ENCODE results near the gene MYO1G.

MYO1G gene

DNA sequence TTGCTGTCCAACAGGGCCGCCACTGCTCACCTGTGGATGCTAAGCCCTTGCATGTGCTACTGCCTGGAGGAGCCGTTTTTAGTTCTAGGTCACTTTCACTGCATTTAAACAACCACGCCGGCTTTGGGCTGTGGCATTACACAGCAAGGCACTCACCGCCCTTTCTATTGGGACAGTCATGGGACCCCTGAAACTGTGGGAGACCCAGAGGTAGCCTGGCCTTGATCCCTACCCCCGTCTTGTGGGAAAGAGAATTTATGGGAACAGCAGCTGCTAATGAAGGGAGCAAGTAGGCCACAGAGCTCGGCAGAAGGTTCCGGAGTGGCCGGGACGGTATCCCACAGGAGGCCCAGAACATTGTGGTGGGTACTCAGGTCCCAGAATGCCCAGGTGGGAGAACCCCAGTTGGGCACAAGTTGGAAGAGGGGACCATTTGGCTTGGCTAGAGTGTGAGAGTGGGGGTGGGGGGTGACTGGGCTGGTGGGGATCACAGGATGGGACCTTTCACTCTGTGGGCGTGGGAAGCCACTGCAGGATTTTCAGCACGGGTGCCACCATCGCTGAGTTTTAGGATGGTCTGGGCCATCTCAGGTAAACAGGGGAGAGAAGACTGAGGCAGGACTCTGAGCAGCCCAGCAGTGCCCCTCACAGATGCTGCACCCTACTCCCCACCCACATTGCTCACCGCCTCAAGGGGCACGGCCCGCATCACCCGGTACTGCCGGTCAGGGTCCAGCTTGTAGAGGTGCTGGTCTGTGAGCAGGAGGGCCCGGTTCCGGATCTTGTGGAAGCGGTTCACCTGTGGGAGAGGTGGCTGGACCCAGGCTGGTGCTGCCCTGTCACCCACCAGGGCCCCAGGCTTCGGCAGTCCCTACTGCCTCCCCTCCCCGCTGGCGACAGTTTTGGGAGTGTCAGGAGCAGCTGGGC lies 15.2 kb downstream of the MYO1G start:
- Histone ChIP-seq H3K4me3 (ENCODE audit: low read depth, low read length) (no peak overlapping the region; the same call in 1 of the 2 replicates), H3K36me3 (ENCODE audit: control insufficient read depth, insufficient read depth, low read length) (no peaks in the 10 kb centered on the region), H3K9me3 (ENCODE audit: control insufficient read depth, insufficient read depth, low read depth, low read length) (no peaks in the 10 kb centered on the region)

DNA sequence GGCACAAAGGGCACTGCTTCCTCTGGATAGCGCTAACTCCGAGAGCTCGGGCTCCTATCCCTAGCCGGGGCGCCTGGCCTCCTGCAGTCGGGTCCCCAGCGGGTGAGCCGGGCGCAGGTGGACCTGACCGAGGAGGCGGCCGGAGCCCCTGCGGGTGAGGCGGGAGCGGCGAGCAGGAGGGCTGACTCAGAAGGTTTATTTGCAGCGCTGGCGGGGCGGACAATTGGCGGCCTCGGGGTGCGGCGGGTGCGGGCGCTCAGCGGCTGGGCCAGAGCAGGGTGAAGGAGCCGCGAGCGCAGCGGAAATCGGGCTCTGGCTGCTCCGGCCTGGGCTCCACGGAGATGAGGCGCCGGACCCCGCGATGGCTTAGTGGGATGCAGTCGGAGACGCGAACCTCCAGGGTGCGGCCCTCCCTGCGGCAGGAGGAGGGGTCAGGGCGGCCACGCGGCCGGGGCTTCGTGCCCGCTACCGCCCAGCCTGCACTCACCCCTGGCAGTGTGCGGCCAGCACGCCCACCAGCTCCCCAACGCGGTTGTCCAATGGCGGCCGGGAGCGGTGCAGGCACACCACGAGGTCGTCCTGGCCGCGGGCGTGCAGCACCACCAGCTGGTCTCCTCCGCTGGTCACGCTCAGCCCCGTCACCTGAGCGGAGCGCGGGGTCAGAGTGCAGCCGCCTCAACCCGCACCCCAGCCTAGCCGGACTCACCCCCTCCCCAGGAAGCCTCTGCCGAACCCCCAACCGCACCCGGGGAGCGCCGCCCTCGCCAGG lies 16.1 kb downstream of the MYO1G start:
- no peak overlapping the region for H3K27ac ChIP-seq (ENCODE audit: low read depth, low read length)
- H3K9me3 ChIP-seq (ENCODE audit: control insufficient read depth, insufficient read depth, low read depth, low read length), result no peaks in the 10 kb centered on the region
- no peaks in the 10 kb centered on the region for H3K36me3 ChIP-seq (ENCODE audit: control insufficient read depth, insufficient read depth, low read length)
- H3K27me3 ChIP-seq (ENCODE audit: control insufficient read depth, insufficient read depth, low read length), result peaks cover 42% of the 10 kb centered on the region
- peak overlapping the region; percentile 48 for H3K9ac ChIP-seq (ENCODE audit: low read length)
- peak overlapping the region; percentile 52 for H3K4me3 ChIP-seq (ENCODE audit: low read depth, low read length)
- peaks cover 9% of the 10 kb centered on the region; the same call in 1 of the 2 replicates for H3K4me1 ChIP-seq (ENCODE audit: control insufficient read depth, insufficient read depth, low read length)

More for the DNA sequence above, 15.2 kb downstream of the MYO1G start:
- H3K27ac ChIP-seq (ENCODE audit: low read depth, low read length), result no peak overlapping the region
- no peak overlapping the region for H3K9ac ChIP-seq (ENCODE audit: low read length)
- H3K27me3 ChIP-seq (ENCODE audit: control insufficient read depth, insufficient read depth, low read length), result peaks cover 42% of the 10 kb centered on the region
- peaks cover 9% of the 10 kb centered on the region; the same call in 1 of the 2 replicates for H3K4me1 ChIP-seq (ENCODE audit: control insufficient read depth, insufficient read depth, low read length)

DNA sequence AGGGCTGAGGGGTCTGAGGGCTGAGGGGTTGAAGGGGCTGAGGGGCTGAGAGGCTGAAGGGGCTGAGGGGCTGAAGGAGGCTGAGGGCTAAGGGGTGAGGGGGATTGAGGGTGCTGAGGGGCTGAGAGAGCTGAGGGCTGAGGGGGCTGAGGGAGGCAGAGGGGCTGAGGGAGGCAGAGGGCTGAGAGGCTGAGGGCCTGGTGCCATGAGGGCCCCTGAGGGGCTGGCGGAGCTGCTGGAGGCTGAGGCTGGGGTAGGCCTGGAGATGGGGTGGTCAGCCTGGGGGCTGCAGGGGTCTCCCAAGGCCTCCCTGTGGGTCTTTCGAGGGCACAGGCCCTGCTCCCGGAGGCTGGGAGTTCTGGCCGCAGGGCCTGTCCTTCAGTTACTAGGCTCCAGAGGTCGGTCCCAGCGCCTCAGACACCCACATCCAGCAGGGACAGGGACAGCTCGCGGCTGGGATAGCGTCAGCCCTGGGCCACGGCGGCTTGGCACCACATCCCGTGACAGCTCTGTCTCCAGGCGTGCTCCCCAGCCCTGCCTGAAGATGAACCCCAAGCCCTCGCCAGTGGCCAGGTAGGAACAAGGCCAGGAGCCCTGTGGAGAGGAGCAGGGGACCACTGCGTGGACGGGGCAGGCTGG lies 16.9 kb downstream of the MYO1G start:
- peaks cover 42% of the 10 kb centered on the region for H3K27me3 ChIP-seq (ENCODE audit: control insufficient read depth, insufficient read depth, low read length)
- H3K9ac ChIP-seq (ENCODE audit: low read length), result no peak overlapping the region
- no peaks in the 10 kb centered on the region for H3K9me3 ChIP-seq (ENCODE audit: control insufficient read depth, insufficient read depth, low read depth, low read length)
- no peak overlapping the region for H3K27ac ChIP-seq (ENCODE audit: low read depth, low read length)
- no peaks in the 10 kb centered on the region for H3K36me3 ChIP-seq (ENCODE audit: control insufficient read depth, insufficient read depth, low read length)
- peaks cover 9% of the 10 kb centered on the region; the same call in 1 of the 2 replicates for H3K4me1 ChIP-seq (ENCODE audit: control insufficient read depth, insufficient read depth, low read length)
- peak overlapping the region; percentile 52 for H3K4me3 ChIP-seq (ENCODE audit: low read depth, low read length)

DNA sequence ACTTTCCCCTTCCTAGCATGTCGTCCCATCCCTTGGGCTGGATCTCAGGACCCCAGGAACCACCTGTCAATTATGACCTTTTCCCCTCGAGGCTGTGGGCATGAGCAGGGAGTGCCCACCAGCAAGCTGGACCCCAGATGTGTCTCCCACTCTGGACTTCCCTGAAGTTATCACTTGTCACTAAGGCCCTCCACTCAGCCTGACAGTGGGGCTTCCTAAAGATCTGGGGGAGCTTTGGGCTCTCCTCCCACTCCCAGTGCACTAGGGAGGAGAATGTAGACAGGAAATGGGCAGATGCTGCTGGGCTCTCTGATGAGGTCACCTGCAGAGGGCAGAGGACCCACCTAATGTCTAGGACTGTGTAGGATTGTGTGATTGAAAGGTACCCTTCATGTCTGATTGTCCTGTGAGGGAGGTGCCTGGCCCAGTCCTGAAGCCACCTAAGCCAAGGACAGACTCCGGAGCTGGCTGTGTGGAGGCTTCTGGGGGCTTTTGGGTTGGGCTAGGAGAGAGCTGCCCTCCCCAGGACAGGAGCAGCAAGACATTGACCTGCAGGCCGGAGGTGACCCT lies 18.7 kb downstream of the MYO1G start:
- Histone ChIP-seq H3K36me3 (ENCODE audit: control insufficient read depth, insufficient read depth, low read length) (no peaks in the 10 kb centered on the region), H3K4me1 (ENCODE audit: control insufficient read depth, insufficient read depth, low read length) (peaks cover 9% of the 10 kb centered on the region; the same call in 1 of the 2 replicates), H3K9ac (ENCODE audit: low read length) (no peak overlapping the region), H3K27me3 (ENCODE audit: control insufficient read depth, insufficient read depth, low read length) (peaks cover 42% of the 10 kb centered on the region), H3K4me3 (ENCODE audit: low read depth, low read length) (no peak overlapping the region), H3K9me3 (ENCODE audit: control insufficient read depth, insufficient read depth, low read depth, low read length) (no peaks in the 10 kb centered on the region), H3K27ac (ENCODE audit: low read depth, low read length) (no peak overlapping the region)

DNA sequence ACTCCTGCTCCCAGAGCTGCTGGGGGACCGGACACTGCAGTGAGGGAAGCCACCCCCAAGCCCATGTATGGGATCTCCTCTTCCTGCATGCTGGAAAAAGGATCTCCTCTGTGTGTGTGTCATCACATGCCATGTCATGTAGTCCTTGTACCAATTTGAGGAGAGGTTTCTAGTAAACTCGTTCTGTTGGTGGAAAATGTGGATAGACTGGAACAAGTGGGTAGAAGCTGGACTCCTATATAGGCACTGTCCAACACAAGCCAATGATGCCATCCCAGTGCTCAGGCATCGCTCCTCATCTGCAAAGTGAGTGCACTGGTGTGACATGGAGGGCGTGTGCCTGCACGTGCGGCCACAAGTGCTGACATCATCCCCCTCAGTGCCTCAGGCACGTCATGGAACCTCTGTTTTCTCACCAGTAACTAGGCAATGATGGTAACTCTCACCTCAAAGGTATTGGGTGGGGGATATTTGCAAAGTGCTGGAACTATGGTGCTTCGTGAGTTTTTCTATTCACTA lies 19.3 kb downstream of the MYO1G start:
- Histone ChIP-seq H3K36me3 (ENCODE audit: control insufficient read depth, insufficient read depth, low read length) (no peaks in the 10 kb centered on the region), H3K4me1 (ENCODE audit: control insufficient read depth, insufficient read depth, low read length) (peaks cover 9% of the 10 kb centered on the region; the same call in 1 of the 2 replicates), H3K27ac (ENCODE audit: low read depth, low read length) (no peak overlapping the region), H3K4me3 (ENCODE audit: low read depth, low read length) (no peak overlapping the region), H3K9ac (ENCODE audit: low read length) (no peak overlapping the region), H3K9me3 (ENCODE audit: control insufficient read depth, insufficient read depth, low read depth, low read length) (no peaks in the 10 kb centered on the region), H3K27me3 (ENCODE audit: control insufficient read depth, insufficient read depth, low read length) (peaks cover 42% of the 10 kb centered on the region)

DNA sequence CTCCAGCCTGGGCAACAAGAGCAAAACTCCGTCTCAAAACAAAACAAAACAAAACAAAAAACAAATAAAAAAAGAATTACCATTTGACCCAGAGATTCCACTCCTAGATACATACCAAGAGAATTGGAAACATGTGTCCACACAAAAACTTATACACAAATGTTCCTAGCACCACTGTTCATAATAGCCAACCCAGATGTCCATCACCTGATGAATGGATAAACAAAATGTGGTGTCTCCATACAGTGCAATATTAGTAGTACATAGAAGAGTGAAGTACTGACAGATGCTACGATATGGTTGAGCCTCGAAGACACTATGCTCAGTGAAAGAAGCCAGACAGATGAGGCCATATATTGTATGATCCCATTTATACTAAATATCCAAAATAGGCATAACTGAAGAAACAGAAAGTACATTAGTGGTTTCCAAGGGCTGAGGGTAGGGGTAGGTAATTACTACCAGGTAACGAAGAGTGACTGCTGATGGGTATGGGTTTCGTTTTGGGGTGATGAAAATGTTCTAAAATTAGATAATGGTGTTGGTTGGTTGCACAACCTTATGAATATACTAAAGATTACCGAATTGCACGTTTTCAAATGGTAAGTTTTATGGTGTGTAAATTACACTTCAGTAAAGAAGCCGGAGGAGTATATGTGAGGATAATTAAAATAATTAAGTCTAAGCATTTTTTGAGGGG lies 20.0 kb downstream of the MYO1G start:
- Histone ChIP-seq H3K27ac (ENCODE audit: low read depth, low read length) (no peak overlapping the region), H3K4me1 (ENCODE audit: control insufficient read depth, insufficient read depth, low read length) (peaks cover 9% of the 10 kb centered on the region; the same call in 1 of the 2 replicates), H3K36me3 (ENCODE audit: control insufficient read depth, insufficient read depth, low read length) (no peaks in the 10 kb centered on the region), H3K9ac (ENCODE audit: low read length) (no peak overlapping the region), H3K4me3 (ENCODE audit: low read depth, low read length) (no peak overlapping the region), H3K27me3 (ENCODE audit: control insufficient read depth, insufficient read depth, low read length) (peaks cover 36% of the 10 kb centered on the region), H3K9me3 (ENCODE audit: control insufficient read depth, insufficient read depth, low read depth, low read length) (no peaks in the 10 kb centered on the region)

DNA sequence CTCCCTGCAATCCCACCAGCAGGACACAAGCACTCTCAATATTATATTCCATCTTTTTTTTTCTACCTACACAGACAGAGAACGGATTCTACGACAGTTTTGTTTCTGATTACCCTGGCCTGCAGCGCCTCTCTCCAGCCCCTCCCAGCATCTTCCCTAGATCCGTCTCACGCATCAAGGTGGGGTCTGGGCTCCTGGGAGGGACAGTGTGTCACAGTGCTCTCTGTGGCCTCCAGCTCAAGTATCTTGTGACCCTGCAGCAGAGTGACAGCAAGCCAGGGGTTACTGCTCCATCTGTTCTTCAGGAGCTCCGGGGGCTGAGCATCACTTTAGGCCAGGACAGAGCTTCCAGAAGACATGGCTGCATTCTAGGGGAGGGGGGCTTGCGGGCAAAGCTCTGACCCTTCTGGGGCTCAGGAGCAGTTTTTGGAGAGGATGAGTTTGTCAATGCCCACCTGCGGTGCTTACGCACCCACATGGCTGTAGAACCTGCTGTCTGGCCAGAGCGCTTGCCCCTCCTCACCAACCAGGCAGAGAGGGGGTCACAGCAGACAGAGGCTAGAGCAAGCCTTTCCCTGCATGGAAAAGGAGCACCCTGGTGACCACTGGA lies 22.6 kb downstream of the MYO1G start:
- Histone ChIP-seq H3K27me3 (ENCODE audit: control insufficient read depth, insufficient read depth, low read length) (peaks cover 13% of the 10 kb centered on the region), H3K36me3 (ENCODE audit: control insufficient read depth, insufficient read depth, low read length) (no peaks in the 10 kb centered on the region), H3K9ac (ENCODE audit: low read length) (no peak overlapping the region), H3K9me3 (ENCODE audit: control insufficient read depth, insufficient read depth, low read depth, low read length) (no peaks in the 10 kb centered on the region), H3K4me3 (ENCODE audit: low read depth, low read length) (no peak overlapping the region), H3K27ac (ENCODE audit: low read depth, low read length) (no peak overlapping the region), H3K4me1 (ENCODE audit: control insufficient read depth, insufficient read depth, low read length) (no peaks in the 10 kb centered on the region)

DNA sequence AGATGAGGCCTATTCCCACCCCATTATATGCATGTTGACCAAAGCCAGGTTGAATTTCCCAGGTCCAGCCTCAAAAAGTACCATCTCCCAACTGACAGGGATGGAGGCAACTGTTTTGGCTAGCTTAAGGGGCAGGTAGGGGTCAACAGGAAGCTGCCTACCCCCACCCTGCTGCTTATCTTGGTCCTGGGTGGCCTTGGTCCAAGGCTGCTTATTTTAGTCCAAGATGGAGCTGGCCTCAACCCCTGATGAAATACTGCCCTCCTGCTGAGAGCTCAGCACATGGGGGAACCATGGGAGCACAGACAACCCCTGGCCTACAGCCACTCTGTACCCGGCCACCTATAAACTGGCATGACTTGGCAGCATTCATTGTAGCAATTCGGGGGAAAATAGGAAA lies 23.1 kb downstream of the MYO1G start:
- no peak overlapping the region for H3K9ac ChIP-seq (ENCODE audit: low read length)
- no peak overlapping the region for H3K4me3 ChIP-seq (ENCODE audit: low read depth, low read length)
- no peaks in the 10 kb centered on the region for H3K36me3 ChIP-seq (ENCODE audit: control insufficient read depth, insufficient read depth, low read length)
- H3K4me1 ChIP-seq (ENCODE audit: control insufficient read depth, insufficient read depth, low read length), result no peaks in the 10 kb centered on the region
- peaks cover 13% of the 10 kb centered on the region for H3K27me3 ChIP-seq (ENCODE audit: control insufficient read depth, insufficient read depth, low read length)
- H3K27ac ChIP-seq (ENCODE audit: low read depth, low read length), result no peak overlapping the region
- no peaks in the 10 kb centered on the region for H3K9me3 ChIP-seq (ENCODE audit: control insufficient read depth, insufficient read depth, low read depth, low read length)

DNA sequence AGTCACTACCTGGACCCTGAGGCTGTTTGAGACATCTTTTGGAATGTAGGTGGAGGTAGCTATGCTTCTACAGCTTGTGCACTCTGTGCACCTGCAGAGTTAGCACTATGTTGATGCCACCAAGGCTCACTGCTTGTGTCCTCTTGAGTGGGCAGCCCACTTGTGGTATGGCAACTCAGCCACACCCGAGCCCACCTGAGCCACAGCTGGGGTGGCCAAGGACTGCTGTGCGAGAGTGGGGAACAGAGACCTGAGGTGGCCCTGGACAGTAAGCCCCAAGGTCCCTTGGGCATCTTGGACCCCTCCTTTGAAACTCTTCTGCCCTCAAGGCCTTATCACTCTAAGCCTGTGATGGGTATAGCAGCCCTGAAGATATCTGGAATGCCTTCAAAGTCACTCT lies 25.7 kb downstream of the MYO1G start:
- Histone ChIP-seq H3K9ac (ENCODE audit: low read length) (no peak overlapping the region), H3K4me1 (ENCODE audit: control insufficient read depth, insufficient read depth, low read length) (no peaks in the 10 kb centered on the region), H3K36me3 (ENCODE audit: control insufficient read depth, insufficient read depth, low read length) (no peaks in the 10 kb centered on the region), H3K9me3 (ENCODE audit: control insufficient read depth, insufficient read depth, low read depth, low read length) (no peaks in the 10 kb centered on the region), H3K4me3 (ENCODE audit: low read depth, low read length) (no peak overlapping the region), H3K27ac (ENCODE audit: low read depth, low read length) (no peak overlapping the region), H3K27me3 (ENCODE audit: control insufficient read depth, insufficient read depth, low read length) (no peaks in the 10 kb centered on the region; the same call in 1 of the 2 replicates)

DNA sequence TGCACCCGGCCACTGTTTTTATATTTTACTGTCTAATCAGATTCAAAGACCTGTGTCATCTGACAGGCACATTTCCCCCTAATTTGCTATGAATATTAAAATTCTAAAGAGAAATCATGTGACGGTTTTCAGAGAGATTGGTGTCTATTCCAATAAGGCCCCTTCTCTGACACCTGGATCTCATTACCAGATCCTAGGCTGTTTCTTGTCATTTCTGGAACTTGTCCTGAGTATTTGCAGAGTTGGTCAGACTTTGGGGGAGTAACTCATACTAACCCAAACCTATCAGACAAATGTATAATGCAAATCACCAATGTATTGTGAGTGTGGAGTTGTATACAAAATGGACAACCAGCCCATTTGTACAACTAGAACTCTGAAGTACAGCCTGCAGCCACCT lies 29.5 kb downstream of the MYO1G start:
- no peaks in the 10 kb centered on the region; the same call in 1 of the 2 replicates for H3K27me3 ChIP-seq (ENCODE audit: control insufficient read depth, insufficient read depth, low read length)
- H3K27ac ChIP-seq (ENCODE audit: low read depth, low read length), result no peak overlapping the region
- H3K4me1 ChIP-seq (ENCODE audit: control insufficient read depth, insufficient read depth, low read length), result no peaks in the 10 kb centered on the region
- no peak overlapping the region for H3K4me3 ChIP-seq (ENCODE audit: low read depth, low read length)
- H3K36me3 ChIP-seq (ENCODE audit: control insufficient read depth, insufficient read depth, low read length), result no peaks in the 10 kb centered on the region
- no peaks in the 10 kb centered on the region for H3K9me3 ChIP-seq (ENCODE audit: control insufficient read depth, insufficient read depth, low read depth, low read length)
- H3K9ac ChIP-seq (ENCODE audit: low read length), result no peak overlapping the region
